IPS-NIHi7 (cell line): ENCODE data around the gene ILK.

Experiments used
- DNase-seq: peaks from one replicate; pipeline ENCODE4 v3.0.0; 2012; ENCODE audit warnings: mixed read lengths; ENCODE audit errors: extremely low spot score

The ILK gene

GRCh38 chr11:6574816-6575715 is 28.5 kb upstream of the ILK start:
- no peak for DNase-seq

- DNase-seq: peak; percentile 9
Measured at GRCh38 chr11:6576471-6577373, 26.9 kb upstream of the ILK start.

GRCh38 chr11:6578134-6578533 is 25.4 kb upstream of the ILK start:
- DNase-seq: no peak

- no peak for DNase-seq
Measured at GRCh38 chr11:6579681-6580080, 23.9 kb upstream of the ILK start.

- no peak for DNase-seq
Measured at GRCh38 chr11:6583584-6583983, 20.0 kb upstream of the ILK start.

GRCh38 chr11:6584528-6584927 is 19.0 kb upstream of the ILK start:
- no peak for DNase-seq

GRCh38 chr11:6586434-6587359 is 16.9 kb upstream of the ILK start:
- DNase-seq: no peak

- DNase-seq: no peak
Measured at GRCh38 chr11:6587360-6587953, 16.1 kb upstream of the ILK start.

- no peak for DNase-seq
Measured at GRCh38 chr11:6588018-6588417, 15.6 kb upstream of the ILK start.

GRCh38 chr11:6594142-6594768 is 9.3 kb upstream of the ILK start:
- DNase-seq: no peak

GRCh38 chr11:6596239-6596877 is 7.2 kb upstream of the ILK start:
- DNase-seq: no peak

GRCh38 chr11:6598555-6598954 is 5.0 kb upstream of the ILK start:
- no peak for DNase-seq

- no peak for DNase-seq
Measured at GRCh38 chr11:6599449-6599848, 4.1 kb upstream of the ILK start.

- no peak for DNase-seq
Measured at GRCh38 chr11:6599881-6600390, 3.6 kb upstream of the ILK start.

GRCh38 chr11:6601041-6601461 is 2.5 kb upstream of the ILK start:
- no peak for DNase-seq

GRCh38 chr11:6602096-6602940 is 1.3 kb upstream of the ILK start:
- DNase-seq: no peak

GRCh38 chr11:6604081-6604626 is 580 bp downstream of the ILK start:
- no peak for DNase-seq

- DNase-seq: no peak
Measured at GRCh38 chr11:6604790-6605189, 1.2 kb downstream of the ILK start.
